Mucosa of gallbladder (tissue), 1 donor: ENCODE measurements around the gene CHDH. TPM values are rescaled to one million over a fixed set of nuclear protein-coding genes. Genes with fewer than 3 reads are reported as not detected.

ENCODE experiments used
- DNase-seq: peaks from one replicate; pipeline ENCODE4 v3.0.0-alpha.2; 2020; ENCODE audit warnings: low spot score
- total RNA-seq: library from RNA; stranded (reverse); gene quantifications from one replicate; pipeline ENCODE4 v1.2.1, GENCODE V29; 2021
- donor health status: DM: no; HTN: no; CAD: no.

The CHDH gene
- total RNA-seq, 1 donor from 2014 or later = 46.4 TPM

- no peak for DNase-seq
These were observed 37.0 kb downstream of the CHDH start for GRCh38 chr3:53809267-53809666.

GRCh38 chr3:53808496-53808895 is 37.7 kb downstream of the CHDH start:
- no peak for DNase-seq

- DNase-seq = no peak
These were observed 39.0 kb downstream of the CHDH start for GRCh38 chr3:53807117-53807810.

DNA sequence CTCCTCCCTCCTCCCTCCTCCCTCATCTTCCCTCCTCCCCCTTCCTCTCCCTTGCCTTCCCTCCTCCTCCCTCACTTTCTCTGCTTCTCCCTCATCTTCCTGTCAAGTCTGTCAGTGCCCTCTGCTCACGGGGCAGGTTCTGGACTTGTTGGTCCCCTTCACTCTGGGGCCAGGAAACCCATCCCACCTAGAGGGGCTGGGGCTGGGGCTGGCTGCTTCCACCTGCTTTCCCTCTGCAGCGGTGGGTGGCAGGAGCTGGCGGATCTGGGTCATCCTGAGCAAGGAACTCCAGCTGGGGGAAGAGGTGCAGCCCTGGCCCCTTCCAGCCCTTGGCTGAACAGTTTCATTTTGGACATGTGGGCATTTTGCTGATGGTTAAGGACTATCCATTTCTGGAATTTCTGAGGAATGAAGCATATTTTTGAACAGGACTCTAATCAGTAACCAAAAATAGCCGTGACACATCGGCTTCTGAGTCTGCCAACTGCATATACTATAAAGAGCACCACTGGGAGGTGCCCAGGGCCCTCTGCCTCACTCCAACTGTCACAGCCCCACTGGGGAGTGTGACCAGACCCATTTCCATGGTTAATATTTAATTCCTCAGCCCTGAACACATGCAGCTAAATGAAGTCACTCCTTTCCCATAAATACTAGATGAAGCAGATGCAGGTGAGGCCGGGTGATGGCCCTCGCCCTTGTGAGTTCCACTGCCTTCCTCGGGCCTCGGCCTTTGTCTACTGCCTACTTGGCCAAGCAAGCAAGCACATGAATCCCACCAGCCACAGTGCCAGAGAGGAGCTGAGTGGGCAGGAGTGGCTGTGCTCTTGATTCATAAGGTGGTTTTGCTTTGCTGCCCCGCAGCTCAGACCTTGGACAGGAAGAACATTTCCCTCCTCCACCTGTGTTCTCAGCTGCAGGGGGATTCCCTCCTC is 39.8 kb downstream of the CHDH start:
- peak; percentile 25 for DNase-seq

GRCh38 chr3:53805463-53806159 is 40.6 kb downstream of the CHDH start:
- no peak for DNase-seq

DNA sequence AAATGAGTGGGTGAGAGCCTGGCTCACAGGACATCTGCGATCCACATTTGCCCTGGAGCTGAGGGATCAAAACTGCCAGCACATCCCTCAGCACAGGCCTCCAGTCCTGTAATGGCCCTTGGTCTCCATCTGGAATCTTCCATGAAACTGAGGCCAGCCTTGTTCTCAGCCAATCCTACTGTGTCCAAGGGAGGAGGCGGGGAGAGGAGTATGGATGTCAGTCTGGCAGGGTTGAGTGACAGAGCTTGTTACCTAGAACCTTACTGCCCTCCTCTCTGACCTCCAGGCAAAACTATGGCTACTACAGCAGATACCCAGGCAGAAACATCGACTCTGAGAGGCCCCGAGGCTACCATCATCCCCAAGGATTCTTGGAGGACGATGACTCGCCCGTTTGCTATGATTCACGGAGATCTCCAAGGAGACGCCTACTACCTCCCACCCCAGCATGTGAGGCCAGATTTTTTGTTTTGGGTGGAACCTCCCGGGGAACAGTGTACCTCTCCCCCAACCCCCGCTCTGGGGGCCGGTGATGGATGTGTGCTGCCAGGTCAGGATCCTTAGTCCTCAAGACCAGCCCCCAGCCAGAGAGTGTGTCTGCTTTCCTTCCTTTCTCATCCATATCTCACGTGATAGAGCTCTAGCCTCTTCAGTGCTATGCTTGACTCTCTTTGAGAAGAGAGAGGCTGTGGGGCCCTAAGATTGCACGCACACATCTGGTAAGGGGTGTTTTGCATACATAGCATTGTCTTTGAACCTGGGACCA is 41.3 kb downstream of the CHDH start:
- DNase-seq = no peak

DNA sequence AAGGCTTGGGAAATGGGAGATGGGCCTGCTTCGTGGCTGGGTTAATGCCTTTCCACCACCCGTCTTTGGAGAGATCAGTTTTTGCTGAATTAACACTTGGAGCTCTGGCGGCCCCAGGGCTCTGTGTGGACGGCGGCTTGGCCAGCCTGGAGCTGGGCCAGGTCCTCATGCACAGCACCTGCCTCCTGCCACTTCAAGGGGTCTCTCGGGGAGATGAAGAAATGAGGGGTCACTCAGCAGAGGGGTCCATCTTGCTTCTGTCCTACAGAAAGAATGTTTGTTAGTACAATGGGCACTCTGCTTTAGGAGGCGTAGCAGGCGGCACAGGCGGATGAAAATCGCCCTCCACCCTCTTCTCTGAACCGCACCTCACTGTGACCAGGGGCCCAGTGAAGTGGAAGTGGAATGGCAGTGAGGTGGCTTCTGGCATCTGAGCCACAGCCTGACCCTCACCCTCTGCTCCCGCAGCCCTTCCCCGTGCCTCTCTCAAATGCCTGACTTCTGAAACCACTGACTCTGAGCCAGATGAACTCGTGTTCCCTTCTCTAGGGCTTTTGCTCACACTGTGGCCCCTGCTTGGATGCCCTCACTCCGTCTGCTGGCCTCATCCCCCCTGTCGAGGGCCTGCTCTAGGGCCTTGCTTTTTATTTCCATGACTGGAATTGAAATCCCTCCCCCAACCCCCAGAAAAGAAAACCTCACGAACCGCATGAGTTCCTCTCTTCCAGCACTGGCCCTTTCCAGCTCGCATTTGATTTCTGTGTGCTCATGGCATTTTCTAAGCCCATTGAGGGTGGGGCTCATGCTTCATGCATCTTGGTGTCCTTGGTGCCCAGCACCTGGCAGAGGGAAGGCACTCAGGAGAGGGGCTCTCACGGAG is 42.2 kb downstream of the CHDH start:
- no peak for DNase-seq

DNA sequence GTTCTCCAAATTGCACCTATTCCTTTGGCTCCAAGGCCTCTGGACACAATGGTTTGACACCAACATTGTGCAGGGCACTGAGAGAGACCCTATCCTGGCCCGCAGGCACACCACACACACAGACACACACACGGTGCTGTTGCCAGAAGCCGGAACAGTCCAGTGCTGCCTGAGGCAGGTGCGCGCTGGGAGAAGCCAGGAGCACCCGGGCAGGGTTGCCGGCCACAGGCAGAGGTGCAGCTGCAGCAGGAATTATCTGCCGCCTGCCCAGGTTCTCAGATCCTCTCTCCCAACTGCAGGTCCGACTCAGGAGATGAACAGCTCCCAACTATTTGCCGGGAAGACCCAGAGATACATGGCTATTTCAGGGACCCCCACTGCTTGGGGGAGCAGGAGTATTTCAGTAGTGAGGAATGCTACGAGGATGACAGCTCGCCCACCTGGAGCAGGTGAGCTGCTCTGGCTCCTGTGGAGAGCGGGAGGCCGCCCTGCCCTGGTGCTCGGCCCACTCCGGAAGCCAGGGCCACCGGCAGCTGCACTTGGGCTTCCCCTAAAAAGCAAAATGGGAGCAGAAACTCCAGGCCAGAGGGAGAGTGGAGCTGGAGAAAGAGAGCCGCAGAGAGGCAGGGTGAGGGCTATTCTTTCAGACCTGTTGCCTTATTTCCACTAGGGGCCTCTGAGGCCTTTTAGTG is 42.9 kb downstream of the CHDH start:
- DNase-seq = no peak

DNA sequence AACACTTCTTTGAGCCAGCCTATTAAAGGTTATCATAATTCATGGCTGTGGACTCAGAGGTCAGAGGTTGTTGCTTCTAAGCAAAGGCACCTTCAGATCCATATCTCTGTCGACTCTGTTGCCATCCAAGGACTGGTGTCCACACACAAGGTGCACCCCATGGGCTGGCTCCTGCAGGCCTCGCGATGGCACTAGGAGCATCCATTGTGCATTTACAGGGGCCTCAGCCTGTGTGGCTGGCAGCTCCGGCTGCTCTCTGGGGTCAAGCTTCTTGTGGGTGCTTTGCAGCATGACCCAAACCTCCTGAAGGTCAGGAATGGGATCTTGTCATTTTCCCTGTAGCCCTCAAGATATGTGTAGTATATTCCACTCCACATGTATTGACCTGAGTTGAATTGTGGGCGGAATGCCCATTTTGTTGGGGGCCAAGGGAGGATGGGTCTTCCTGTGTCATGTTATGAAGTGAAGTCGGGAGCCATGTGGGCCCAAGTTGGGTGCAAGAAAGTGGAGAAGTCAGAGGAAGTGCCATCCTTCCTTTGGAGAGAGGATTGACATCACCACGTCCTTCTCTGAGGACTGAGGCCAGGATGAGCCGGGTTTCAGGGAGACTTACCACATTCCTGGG is 43.9 kb downstream of the CHDH start:
- no peak for DNase-seq

- DNase-seq = no peak
These were observed 44.9 kb downstream of the CHDH start for GRCh38 chr3:53801319-53801718.

GRCh38 chr3:53800041-53800906 is 45.9 kb downstream of the CHDH start:
- DNase-seq = no peak

DNA sequence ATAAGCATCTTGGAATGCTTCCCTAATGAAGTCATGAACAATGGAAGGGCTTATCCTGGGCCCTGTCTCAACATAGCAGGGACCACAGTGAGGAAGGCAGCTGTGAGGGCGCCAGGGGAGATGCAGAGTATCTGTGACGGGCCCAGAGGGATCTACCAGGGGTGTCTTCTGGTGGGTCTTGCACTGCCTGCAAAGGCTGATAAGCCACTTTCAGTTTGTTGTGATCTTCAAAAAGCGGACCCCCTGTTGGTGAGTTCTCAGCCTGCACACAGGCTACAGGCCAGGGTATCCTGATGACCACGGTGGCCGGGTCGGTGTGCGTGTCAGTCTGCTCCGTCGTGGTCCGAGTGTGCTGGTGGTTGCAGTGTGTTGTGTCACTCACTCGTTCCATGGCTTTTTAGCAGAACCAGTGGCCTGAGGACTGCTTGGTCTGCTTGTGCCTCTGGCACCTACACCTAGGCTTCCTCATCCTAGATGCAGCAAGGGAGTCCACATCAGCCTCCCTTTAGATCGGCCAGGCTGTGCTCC is 46.8 kb downstream of the CHDH start:
- no peak for DNase-seq

GRCh38 chr3:53798144-53798543 is 48.1 kb downstream of the CHDH start:
- no peak for DNase-seq

DNA sequence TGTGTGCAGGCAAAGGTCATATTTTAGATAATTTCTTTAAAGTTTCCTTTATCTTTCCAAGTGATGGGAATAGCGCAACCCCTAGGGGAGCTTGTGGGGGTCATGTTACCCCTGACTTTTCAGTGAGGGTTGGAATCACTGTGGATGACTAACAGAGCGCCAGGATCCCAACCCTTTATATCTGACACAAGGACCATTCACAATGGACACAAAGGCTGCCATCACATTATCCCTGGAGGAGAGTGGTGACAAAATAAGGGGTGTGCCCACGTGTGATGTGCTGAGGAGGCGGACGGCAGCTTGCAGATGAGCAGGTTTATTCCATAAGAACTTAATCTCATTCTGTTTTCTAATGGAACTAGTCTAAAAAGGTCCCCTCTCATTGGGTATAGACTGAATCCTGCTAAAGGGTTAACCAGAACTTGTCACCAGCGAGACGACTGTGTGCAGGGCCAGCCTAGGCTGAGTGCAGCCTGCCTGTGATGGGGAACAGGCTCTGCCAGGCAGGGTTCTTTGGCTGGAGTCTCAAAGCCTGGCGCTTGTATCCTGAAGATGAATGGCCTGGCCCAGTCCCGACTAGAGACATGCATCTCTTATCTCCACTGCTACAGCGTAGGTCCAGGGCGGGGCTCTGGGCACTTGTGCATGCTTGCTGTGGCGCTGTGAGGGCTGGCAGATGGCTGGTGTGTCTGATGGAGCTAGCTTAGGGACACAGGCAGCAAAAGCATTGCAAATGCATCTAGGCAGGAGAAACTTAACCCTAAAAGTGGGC is 50.2 kb downstream of the CHDH start:
- peak; percentile 40 for DNase-seq

DNA sequence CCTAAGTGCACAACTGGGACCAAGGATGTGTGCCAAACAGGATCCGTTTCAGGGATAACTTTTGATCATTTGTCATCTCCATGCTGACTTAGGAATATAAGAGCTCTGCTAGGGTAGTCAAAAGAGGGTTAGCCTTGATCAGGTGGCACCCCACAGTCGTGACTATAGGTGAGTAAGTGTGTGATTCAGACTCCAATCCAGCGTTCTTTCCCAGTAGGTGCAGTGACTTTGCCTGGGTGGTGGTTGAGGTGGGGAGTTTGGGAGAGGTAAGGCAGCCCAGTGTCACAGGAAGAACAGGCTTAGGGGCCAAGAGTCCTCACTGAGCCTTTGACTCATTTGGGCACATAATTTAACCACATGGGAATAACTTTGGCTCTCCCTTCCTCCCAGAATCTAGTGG is 51.0 kb downstream of the CHDH start:
- no peak for DNase-seq

DNA sequence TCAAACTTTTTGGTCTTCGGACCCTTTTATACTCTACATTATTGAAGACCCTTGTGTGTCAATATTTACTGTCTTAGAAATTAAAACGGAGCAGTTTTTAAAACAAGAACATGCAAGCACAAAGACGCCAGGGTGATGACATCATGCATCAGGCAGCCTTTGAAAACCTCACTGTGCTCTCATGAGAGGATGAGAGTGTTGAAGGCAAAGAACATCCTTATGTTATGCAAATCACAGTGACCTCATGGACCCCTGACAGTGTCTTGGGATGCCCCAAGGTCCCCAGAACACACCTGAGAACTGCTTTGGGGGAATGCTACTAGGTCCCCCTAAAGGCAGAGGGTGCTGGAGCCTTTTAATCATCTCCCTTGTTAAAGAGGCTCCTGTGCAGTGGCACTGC is 51.6 kb downstream of the CHDH start:
- no peak for DNase-seq

- no peak for DNase-seq
These were observed 53.4 kb downstream of the CHDH start for GRCh38 chr3:53792866-53793265.

GRCh38 chr3:53791317-53791716 is 54.9 kb downstream of the CHDH start:
- DNase-seq = no peak
